Thymus (tissue), 11 donors: Measurements from ENCODE around the gene HJURP. TPM values are rescaled to one million over a fixed set of nuclear protein-coding genes. Genes with fewer than 3 reads are reported as not detected.

Source experiments
- DNase-seq, 9 donors: peaks; one replicate each; pipeline ENCODE4 v3.0.0-alpha.2; 2013; ENCODE audit warnings: low spot score in 9 of 9, low read depth in 6 of 9, missing footprints in 1 of 9
- H3K27ac ChIP-seq, 2 donors: one replicate each; pipeline ENCODE4 v1.5.1; 2013; ENCODE audit warnings: control low read depth in 1 of 2, low read depth in 1 of 2, low read length in 1 of 2, mild to moderate bottlenecking in 1 of 2, moderate library complexity in 1 of 2
- H3K27me3 ChIP-seq, 2 donors: one replicate each; pipeline ENCODE4 v1.5.1; 2013; ENCODE audit warnings: low read length in 1 of 2; ENCODE audit not compliant: control insufficient read depth in 2 of 2, insufficient read depth in 1 of 2
- H3K36me3 ChIP-seq, 2 donors: one replicate each; pipeline ENCODE4 v1.5.1; 2013; ENCODE audit warnings: low read length in 1 of 2, mild to moderate bottlenecking in 1 of 2, moderate library complexity in 1 of 2; ENCODE audit not compliant: control insufficient read depth in 2 of 2, insufficient read depth in 2 of 2
- H3K4me1 ChIP-seq, 2 donors: one replicate each; pipeline ENCODE4 v1.5.1; 2013; ENCODE audit warnings: low read length in 2 of 2; ENCODE audit not compliant: control insufficient read depth in 2 of 2, insufficient read depth in 2 of 2
- H3K4me3 ChIP-seq, 2 donors: one replicate each; pipeline ENCODE4 v1.5.1; 2013; ENCODE audit warnings: low read length in 2 of 2, control low read depth in 1 of 2, mild to moderate bottlenecking in 1 of 2
- H3K9me3 ChIP-seq, 2 donors: one replicate each; pipeline ENCODE4 v1.5.1; 2013; ENCODE audit warnings: low read length in 1 of 2, mild to moderate bottlenecking in 1 of 2; ENCODE audit not compliant: control insufficient read depth in 2 of 2, insufficient read depth in 1 of 2
- WGBS: extraction: QIAGEN DNeasy Blood & Tissue Kit; methylation state at CpG from one replicate; pipeline ENCODE4 v1.1.7; 2013; 5-methylcytosine and 5-hydroxymethylcytosine counted together
- polyA plus RNA-seq: library from polyadenylated mRNA; stranded (reverse); fragments of 200-250 nt; gene quantifications from one replicate; pipeline ENCODE4 v1.2.3, GENCODE V29; 2013
- total RNA-seq: library from RNA; stranded (reverse); fragments of 120-200 nt; gene quantifications from one replicate; pipeline ENCODE4 v1.2.4, GENCODE V29; 2013
- donor health status: healthy.

HJURP gene
- total and polyA plus RNA-seq, 2 donors: 5.8 to 29.7 TPM

GRCh38 chr2:233815861-233816260 lies 38.5 kb downstream of the HJURP start:
- DNase-seq: no peak
- Histone ChIP-seq H3K4me1 (no peaks in the 10 kb centered on the region), H3K27me3 (peaks cover 0 to 3% of the 10 kb centered on the region in 2 donors), H3K36me3 (no peaks in the 10 kb centered on the region), H3K9me3 (no peaks in the 10 kb centered on the region), H3K27ac (no peak overlapping the region), H3K4me3 (no peak overlapping the region)
- WGBS: 97% methylated on average over 6 of the region's 6 CpGs

- peaks cover 0 to 3% of the 10 kb centered on the region in 2 donors for H3K27me3 ChIP-seq
- WGBS: 91% methylated on average over 2 of the region's 2 CpGs
- no peaks in the 10 kb centered on the region for H3K4me1 ChIP-seq
- H3K36me3 ChIP-seq: no peaks in the 10 kb centered on the region
- H3K4me3 ChIP-seq: no peak overlapping the region
- no peak for DNase-seq
- no peaks in the 10 kb centered on the region for H3K9me3 ChIP-seq
- H3K27ac ChIP-seq: no peak overlapping the region
Observed at GRCh38 chr2:233814056-233814835, 40.1 kb downstream of the HJURP start.

GRCh38 chr2:233813236-233814055 lies 40.9 kb downstream of the HJURP start:
- Histone ChIP-seq H3K4me3 (no peak overlapping the region), H3K27ac (no peak overlapping the region), H3K36me3 (no peaks in the 10 kb centered on the region), H3K27me3 (peaks cover 0 to 3% of the 10 kb centered on the region in 2 donors), H3K4me1 (no peaks in the 10 kb centered on the region), H3K9me3 (no peaks in the 10 kb centered on the region)
- DNase-seq: no peak
- 95% methylated on average over 3 of the region's 3 CpGs for WGBS

GRCh38 chr2:233811732-233812131 lies 42.6 kb downstream of the HJURP start:
- H3K4me3 ChIP-seq: no peak overlapping the region
- H3K27ac ChIP-seq: no peak overlapping the region
- H3K27me3 ChIP-seq: peaks cover 0 to 3% of the 10 kb centered on the region in 2 donors
- H3K36me3 ChIP-seq: no peaks in the 10 kb centered on the region
- H3K4me1 ChIP-seq: no peaks in the 10 kb centered on the region
- no peak for DNase-seq
- WGBS: 92% methylated on average over 8 of the region's 8 CpGs
- H3K9me3 ChIP-seq: no peaks in the 10 kb centered on the region

GRCh38 chr2:233811087-233811486 lies 43.2 kb downstream of the HJURP start:
- Histone ChIP-seq H3K36me3 (no peaks in the 10 kb centered on the region), H3K4me1 (no peaks in the 10 kb centered on the region), H3K4me3 (no peak overlapping the region), H3K27me3 (peaks cover 0 to 3% of the 10 kb centered on the region in 2 donors), H3K27ac (no peak overlapping the region), H3K9me3 (no peaks in the 10 kb centered on the region)
- WGBS: 84% methylated on average over 4 of the region's 4 CpGs
- DNase-seq: no peak

- Histone ChIP-seq H3K27ac (no peak overlapping the region), H3K27me3 (peaks cover 0 to 3% of the 10 kb centered on the region in 2 donors), H3K4me1 (no peaks in the 10 kb centered on the region), H3K4me3 (no peak overlapping the region), H3K36me3 (no peaks in the 10 kb centered on the region), H3K9me3 (no peaks in the 10 kb centered on the region)
- DNase-seq: no peak
- 94% methylated on average over 6 of the region's 6 CpGs for WGBS
Observed at GRCh38 chr2:233810385-233810784, 44.0 kb downstream of the HJURP start.

- Histone ChIP-seq H3K36me3 (no peaks in the 10 kb centered on the region), H3K9me3 (no peaks in the 10 kb centered on the region), H3K4me3 (no peak overlapping the region), H3K27me3 (peaks cover 0 to 4% of the 10 kb centered on the region in 2 donors), H3K4me1 (no peaks in the 10 kb centered on the region), H3K27ac (no peak overlapping the region)
- no peak for DNase-seq
- WGBS: 89% methylated on average over 10 of the region's 10 CpGs
Observed at GRCh38 chr2:233807966-233808935, 46.1 kb downstream of the HJURP start.

GRCh38 chr2:233807215-233807865 lies 47.0 kb downstream of the HJURP start:
- Histone ChIP-seq H3K36me3 (no peaks in the 10 kb centered on the region), H3K27me3 (peaks cover 0 to 4% of the 10 kb centered on the region in 2 donors), H3K4me1 (no peaks in the 10 kb centered on the region), H3K9me3 (no peaks in the 10 kb centered on the region), H3K4me3 (no peak overlapping the region), H3K27ac (no peak overlapping the region)
- 80% methylated on average over 12 of the region's 12 CpGs for WGBS
- DNase-seq: no peak
